ENCODE measurements around the gene CYLD. TPM values are rescaled to one million over a fixed set of nuclear protein-coding genes. Genes with fewer than 3 reads are reported as not detected.

Gene CYLD
- total and polyA plus RNA-seq, 12 donors = 17.5 to 78.3 (median 48.7) TPM

DNA sequence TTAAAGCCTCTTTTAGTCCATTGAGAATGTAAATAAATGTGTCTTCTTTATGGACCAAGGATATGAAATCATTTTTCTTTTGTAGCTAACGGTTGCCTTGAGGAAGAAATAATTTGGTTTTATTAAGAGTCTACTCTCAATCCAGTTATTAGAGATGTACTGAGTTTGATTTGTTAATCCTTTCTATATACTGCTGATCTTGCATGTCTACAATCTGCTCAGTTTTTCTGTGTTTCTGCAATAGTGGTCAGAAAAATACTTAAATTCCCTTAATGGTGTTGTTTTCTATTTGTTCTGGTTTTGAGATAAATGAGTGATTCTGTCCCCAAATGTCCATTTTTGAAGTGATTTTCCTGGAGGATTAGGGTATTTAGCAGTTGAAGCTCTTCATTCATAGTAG is 54.9 kb downstream of the CYLD start:
- no peak overlapping the region for H3K4me3 ChIP-seq

GRCh38 chr16:50797456-50797855 is 55.6 kb downstream of the CYLD start:
- 94 to 99% (median 98%) methylated on average over 2 of the region's 2 CpGs for WGBS, 4 donors
- no peak overlapping the region for H3K27ac ChIP-seq
- no peaks in the 10 kb centered on the region for H3K9me3 ChIP-seq (replicated peaks in 1 of 3)
- H3K4me3 ChIP-seq = no peak overlapping the region
- intact Hi-C loops (cut with DNase I) = no loop called here
- TF ChIP-seq, protein P1, sequence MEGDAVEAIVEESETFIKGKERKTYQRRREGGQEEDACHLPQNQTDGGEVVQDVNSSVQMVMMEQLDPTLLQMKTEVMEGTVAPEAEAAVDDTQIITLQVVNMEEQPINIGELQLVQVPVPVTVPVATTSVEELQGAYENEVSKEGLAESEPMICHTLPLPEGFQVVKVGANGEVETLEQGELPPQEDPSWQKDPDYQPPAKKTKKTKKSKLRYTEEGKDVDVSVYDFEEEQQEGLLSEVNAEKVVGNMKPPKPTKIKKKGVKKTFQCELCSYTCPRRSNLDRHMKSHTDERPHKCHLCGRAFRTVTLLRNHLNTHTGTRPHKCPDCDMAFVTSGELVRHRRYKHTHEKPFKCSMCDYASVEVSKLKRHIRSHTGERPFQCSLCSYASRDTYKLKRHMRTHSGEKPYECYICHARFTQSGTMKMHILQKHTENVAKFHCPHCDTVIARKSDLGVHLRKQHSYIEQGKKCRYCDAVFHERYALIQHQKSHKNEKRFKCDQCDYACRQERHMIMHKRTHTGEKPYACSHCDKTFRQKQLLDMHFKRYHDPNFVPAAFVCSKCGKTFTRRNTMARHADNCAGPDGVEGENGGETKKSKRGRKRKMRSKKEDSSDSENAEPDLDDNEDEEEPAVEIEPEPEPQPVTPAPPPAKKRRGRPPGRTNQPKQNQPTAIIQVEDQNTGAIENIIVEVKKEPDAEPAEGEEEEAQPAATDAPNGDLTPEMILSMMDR (IDR thresholded peaks at IDR 0.05) = no peak
- TF ChIP-seq POLR2A (IDR thresholded peaks at IDR 0.05) = no peak
- no peak for DNase-seq
- H3K36me3 ChIP-seq (replicated peaks in 1 of 2) = peaks cover 0 to 41% of the 10 kb centered on the region in 2 donors
- H3K27me3 ChIP-seq = no peaks in the 10 kb centered on the region
- H3K4me1 ChIP-seq (replicated peaks in 1 of 2) = no peaks in the 10 kb centered on the region

More for the DNA sequence above, 54.9 kb downstream of the CYLD start:
- no peaks in the 10 kb centered on the region for H3K27me3 ChIP-seq
- no peak overlapping the region for H3K27ac ChIP-seq
- 93 to 100% (median 97%) methylated on average over 1 of the region's 1 CpG for WGBS, 4 donors
- TF ChIP-seq, protein P1 (IDR thresholded peaks at IDR 0.05) = no peak
- no peak for TF ChIP-seq POLR2A (IDR thresholded peaks at IDR 0.05)
- H3K9me3 ChIP-seq (replicated peaks in 1 of 3) = no peaks in the 10 kb centered on the region
- intact Hi-C loops (cut with DNase I) = no loop called here
- no peak for DNase-seq
- H3K4me1 ChIP-seq (replicated peaks in 1 of 2) = no peaks in the 10 kb centered on the region
- H3K36me3 ChIP-seq (replicated peaks in 1 of 2) = peaks cover 0 to 41% of the 10 kb centered on the region in 2 donors

GRCh38 chr16:50800074-50800473 is 58.2 kb downstream of the CYLD start:
- no peak for DNase-seq
- H3K4me1 ChIP-seq (replicated peaks in 1 of 2) = no peaks in the 10 kb centered on the region
- H3K9me3 ChIP-seq (replicated peaks in 1 of 3) = no peaks in the 10 kb centered on the region
- H3K27me3 ChIP-seq = no peaks in the 10 kb centered on the region
- no peak overlapping the region for H3K27ac ChIP-seq
- no peak for TF ChIP-seq POLR2A (IDR thresholded peaks at IDR 0.05)
- TF ChIP-seq, protein P1 (IDR thresholded peaks at IDR 0.05) = no peak
- peaks cover 0 to 21% of the 10 kb centered on the region in 2 donors for H3K36me3 ChIP-seq (replicated peaks in 1 of 2)
- 94 to 97% (median 96%) methylated on average over 4 of the region's 4 CpGs for WGBS, 4 donors
- intact Hi-C loops (cut with DNase I) = loop anchor here (10.0 kb wide), 2 partner anchors 105 to 775 kb away; partner anchors contain the start of genes CNEP1R1 (in 1 of the 2) and NOD2 (in 1 of the 2)
- no peak overlapping the region for H3K4me3 ChIP-seq

DNA sequence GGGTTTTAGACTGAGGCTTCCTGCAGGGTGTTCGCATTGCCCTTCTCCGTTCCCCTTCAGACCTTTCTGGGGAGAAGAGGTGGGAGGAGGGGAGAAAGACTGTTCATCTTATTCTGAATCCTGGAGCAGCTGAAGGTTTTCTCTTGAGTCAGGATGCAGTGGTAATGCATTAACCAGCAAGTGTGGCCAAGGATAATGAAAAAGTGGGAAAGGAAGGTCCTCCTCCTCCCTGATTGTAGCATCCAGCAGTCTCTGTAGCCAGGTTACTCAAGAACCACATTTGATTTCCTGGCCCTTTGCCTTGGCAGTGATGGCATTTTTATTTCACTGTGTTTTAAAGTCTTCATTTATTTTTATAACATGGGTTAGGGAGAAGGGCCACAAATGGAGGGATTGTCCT is 59.1 kb downstream of the CYLD start:
- WGBS, 4 donors = 89 to 100% (median 93%) methylated on average over 2 of the region's 2 CpGs
- intact Hi-C loops (cut with DNase I) = loop anchor here (10.0 kb wide), 2 partner anchors 106 to 776 kb away; partner anchors contain the start of genes CNEP1R1 (in 1 of the 2) and NOD2 (in 1 of the 2)
- no peak for DNase-seq
- peaks cover 0 to 11% of the 10 kb centered on the region in 2 donors for H3K36me3 ChIP-seq (replicated peaks in 1 of 2)
- no peaks in the 10 kb centered on the region for H3K27me3 ChIP-seq
- H3K9me3 ChIP-seq (replicated peaks in 1 of 3) = no peaks in the 10 kb centered on the region
- TF ChIP-seq POLR2A (IDR thresholded peaks at IDR 0.05) = no peak
- TF ChIP-seq, protein P1 (IDR thresholded peaks at IDR 0.05) = no peak
- peaks cover 0 to 3% of the 10 kb centered on the region in 2 donors for H3K4me1 ChIP-seq (replicated peaks in 1 of 2)
- no peak overlapping the region for H3K27ac ChIP-seq
- H3K4me3 ChIP-seq = no peak overlapping the region

All from adrenal gland (tissue), 12 donors.